HepG2 (cell line): Measurements from ENCODE around the gene IL18R1. TPM values are rescaled to one million over a fixed set of nuclear protein-coding genes. Genes with fewer than 3 reads are reported as not detected.

Experiments
- ATAC-seq: fragments of 200-7000 bp; cut with Tn5 transposase; 3 replicates; pipeline ENCODE4 v1.9.1; 2020; ENCODE audit warnings: mild to moderate bottlenecking, moderate library complexity
- BruUV-seq: library from RNA; stranded (reverse); fragments of 400-500 nt; replicated peaks from 2 replicates; lab custom pipeline; 2021; lab: Mats Ljungman, UMichigan
- CTCF ChIA-PET: fragments of 300-600 bp; formaldehyde crosslinking; extraction: SDS; loops from one replicate; lab custom pipeline; 2021; ENCODE audit warnings: low total read pairs, inconsistent platforms, low intra/inter-chr PET ratio; lab: Yijun Ruan, JAX
- POLR2A ChIA-PET: fragments of 350-600 bp; sonication (Branson Sonifier 250); formaldehyde crosslinking; loops from one replicate; lab custom pipeline; 2020; ENCODE audit warnings: antibody characterized with exemption, inconsistent platforms; lab: Yijun Ruan, JAX
- DNase-seq: peaks from one replicate; pipeline ENCODE4 v3.0.0-alpha.2; 2015; ENCODE audit warnings: low spot score
- FAIRE-seq: peaks from 3 replicates; lab custom pipeline; 2011; peaks lifted over from hg19 to GRCh38; lab: Jason Lieb, UNC
- H2AFZ ChIP-seq: one replicate; pipeline ENCODE4 v1.6.1; 2011; ENCODE audit warnings: low read length, inconsistent platforms
- H3K27ac ChIP-seq: fragments of 300-600 bp; 3 replicates; pipeline ENCODE4 v1.8.0; 2011; ENCODE audit warnings: mixed run types, mild to moderate bottlenecking, mixed read lengths, low read length, inconsistent platforms; ENCODE audit not compliant: insufficient read depth; ENCODE audit errors: extremely low read length
- H3K27me3 ChIP-seq, 2 experiments: fragments of 200-600 bp in 1 of 2; 2 replicates in 1 of 2; 3 replicates in 1 of 2; pipeline versions ENCODE4 v1.6.0 to v1.8.0; 2011; ENCODE audit warnings: low read length in 2 of 2, mild to moderate bottlenecking in 2 of 2, moderate library complexity in 2 of 2, inconsistent platforms in 1 of 2; ENCODE audit not compliant: insufficient read depth in 2 of 2, control insufficient read depth in 1 of 2
- H3K36me3 ChIP-seq, 2 experiments: fragments of 200-600 bp in 1 of 2; replicated peaks in 1 of 2; 2 replicates in 1 of 2; 3 replicates in 1 of 2; pipeline versions ENCODE4 v1.5.1 to v1.8.0; 2011; ENCODE audit warnings: low read length in 2 of 2, inconsistent platforms in 1 of 2; ENCODE audit not compliant: insufficient read depth in 2 of 2, control insufficient read depth in 1 of 2
- H3K4me1 ChIP-seq: 2 replicates; pipeline ENCODE4 v1.5.1; 2012; ENCODE audit warnings: low read length, inconsistent platforms; ENCODE audit not compliant: insufficient read depth
- H3K4me2 ChIP-seq: 2 replicates; pipeline ENCODE4 v1.6.0; 2011; ENCODE audit warnings: low read depth, low read length, inconsistent platforms
- H3K4me3 ChIP-seq, 3 experiments: fragments of 200-600 bp in 1 of 3; sonication (generic), shearing (Covaris generic) in 1 of 3; replicated peaks in 1 of 3; 2 replicates each; pipeline ENCODE4 v1.5.1; 2011 to 2016; ENCODE audit warnings: low read length in 3 of 3, inconsistent platforms in 2 of 3, low read depth in 2 of 3, mild to moderate bottlenecking in 2 of 3, control low read depth in 1 of 3, mixed read lengths in 1 of 3; ENCODE audit not compliant: insufficient read depth in 1 of 3
- H3K79me2 ChIP-seq: one replicate; pipeline ENCODE4 v1.6.1; 2011; ENCODE audit warnings: low read length, inconsistent platforms; ENCODE audit not compliant: insufficient read depth
- H3K9ac ChIP-seq: 2 replicates; pipeline ENCODE4 v1.6.0; 2011; ENCODE audit warnings: mild to moderate bottlenecking, low read depth, low read length, inconsistent platforms; ENCODE audit not compliant: insufficient read depth
- H3K9me3 ChIP-seq: 2 replicates; pipeline ENCODE4 v1.5.1; 2012; ENCODE audit warnings: mild to moderate bottlenecking, low read length
- H4K20me1 ChIP-seq: 2 replicates; pipeline ENCODE4 v1.6.0; 2011; ENCODE audit warnings: inconsistent platforms, mild to moderate bottlenecking, low read length, moderate library complexity; ENCODE audit not compliant: insufficient read depth
- ARNT ChIP-seq: fragments of 450-650 bp; IDR thresholded peaks from 2 replicates; pipeline ENCODE4 v1.6.1; 2017
- ASH2L ChIP-seq: fragments of 300-600, 200-600 bp; sonication (generic); IDR thresholded peaks from 2 replicates; pipeline ENCODE4 v1.7.0; 2017; ENCODE audit warnings: low read depth, mild to moderate bottlenecking, moderate library complexity, mixed read lengths, low read length; ENCODE audit not compliant: insufficient read length
- MATR3 ChIP-seq: sonication (generic); formaldehyde crosslinking; IDR thresholded peaks from 2 replicates; pipeline ENCODE4 v1.4.0; 2020; ENCODE audit warnings: missing genetic modification reagents
- MYNN ChIP-seq: sonication (generic); formaldehyde crosslinking; IDR thresholded peaks from 2 replicates; pipeline ENCODE4 v1.4.0; 2020; ENCODE audit warnings: mild to moderate bottlenecking, low read depth, missing genetic modification reagents
- NFYB ChIP-seq: sonication (generic); formaldehyde crosslinking; IDR thresholded peaks from 2 replicates; pipeline ENCODE4 v1.4.0; 2020; ENCODE audit warnings: missing genetic modification reagents
- SOX5 ChIP-seq: IDR thresholded peaks from 2 replicates; pipeline ENCODE4 v1.6.1; 2016; ENCODE audit warnings: borderline replicate concordance
- ZBTB7A ChIP-seq: sonication (generic); formaldehyde crosslinking; IDR thresholded peaks from 2 replicates; pipeline ENCODE4 v1.8.0; 2022; ENCODE audit warnings: mild to moderate bottlenecking, missing genetic modification reagents
- ZNF296 ChIP-seq: sonication (generic); formaldehyde crosslinking; conservative IDR thresholded peaks from 2 replicates; pipeline ENCODE4 v1.5.0; 2020; ENCODE audit warnings: mild to moderate bottlenecking, missing genetic modification reagents
- ZNF563 ChIP-seq: sonication (generic); formaldehyde crosslinking; IDR thresholded peaks from 2 replicates; pipeline ENCODE4 v1.8.0; 2022; ENCODE audit warnings: mild to moderate bottlenecking, moderate library complexity, missing genetic modification reagents
- ZNF605 ChIP-seq: sonication (generic); formaldehyde crosslinking; IDR thresholded peaks from 2 replicates; pipeline ENCODE4 v1.8.0; 2022; ENCODE audit warnings: mild to moderate bottlenecking, missing genetic modification reagents
- ZNF646 ChIP-seq: sonication (generic); formaldehyde crosslinking; IDR thresholded peaks from 2 replicates; pipeline ENCODE4 v1.9.0; 2021; ENCODE audit warnings: mild to moderate bottlenecking, missing genetic modification reagents
- ZNF800 ChIP-seq: sonication (generic); formaldehyde crosslinking; IDR thresholded peaks from 2 replicates; pipeline ENCODE4 v1.4.0; 2020; ENCODE audit warnings: missing genetic modification reagents
- WGBS: methylation state at CpG from one replicate; pipeline ENCODE4 v1.1.6; 2017; ENCODE audit warnings: low lambda C conversion rate; 5-methylcytosine and 5-hydroxymethylcytosine counted together
- in situ Hi-C: cut with HindIII; loops from 2 replicates; pipeline ENCODE4 v1.10.0; 2017; ENCODE audit warnings: low pct_unique_long_range_greater_than_20kb; ENCODE audit not compliant: extremely low pct_ligation_motif_present
- intact Hi-C: fragments of 100-400 bp; cut with micrococcal nuclease; formaldehyde crosslinking; loops from one replicate; pipeline ENCODE4 v1.10.0; 2022; ENCODE audit not compliant: unreplicated experiment
- polyA plus RNA-seq, 8 experiments: library from polyadenylated mRNA; depleted of rRNA in 3 of 8; stranded (reverse) in 7 of 8; unstranded in 1 of 8; fragments of >200 nt; fragmentation: Illumina TruSeq in 4 of 8; extraction: Trizol in 4 of 8; gene quantifications; 2 replicates each; pipeline versions ENCODE4 v1.2.1 to v1.2.3, GENCODE V29; 2011 to 2016; ENCODE audit warnings: low read depth in 4 of 8, missing spikeins in 1 of 8, mixed read lengths in 1 of 8; ENCODE audit not compliant: insufficient read depth in 1 of 8
- total RNA-seq, 5 experiments: library from RNA; depleted of rRNA; stranded (reverse); fragments of >200 nt; fragmentation: Illumina TruSeq; extraction: Trizol; gene quantifications; 2 replicates each; pipeline ENCODE4 v1.2.3, GENCODE V29; 2016; ENCODE audit warnings: low read depth in 1 of 5
- TF ChIP-seq, protein P1 (sequence below): sonication (generic); formaldehyde crosslinking; IDR thresholded peaks from 2 replicates; pipeline ENCODE4 v1.4.0; 2020; ENCODE audit warnings: missing genetic modification reagents
- TF ChIP-seq, protein P2 (sequence below): sonication (generic); formaldehyde crosslinking; IDR thresholded peaks from 2 replicates; pipeline ENCODE4 v1.4.0; 2020; ENCODE audit warnings: missing genetic modification reagents

IL18R1 gene
- total and polyA plus RNA-seq, 2 of the 13 experiments (the other 11 are each of a cell fraction or from before 2014, with no cell fraction given) = 0.01 to 0.04 TPM

DNA sequence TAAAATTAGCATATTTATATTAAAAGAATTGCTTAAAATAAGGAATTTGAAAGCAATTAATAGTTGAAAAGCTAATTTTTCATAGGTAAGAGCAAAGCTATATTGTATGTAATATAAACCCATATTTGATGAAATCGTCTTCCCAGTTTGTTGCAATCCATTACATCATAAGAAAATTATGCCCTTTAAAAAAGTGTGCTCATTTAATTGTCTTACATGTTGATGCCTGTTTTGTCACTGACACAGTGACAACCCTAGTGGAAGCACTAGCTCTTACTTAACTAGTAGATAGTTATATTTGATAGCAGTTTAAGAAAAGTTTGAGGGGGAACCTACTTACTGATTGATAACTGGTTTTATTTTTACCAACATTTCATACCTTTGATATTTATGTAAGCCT is 37.3 kb downstream of the IL18R1 start (continued):
- TF ChIP-seq, protein P1, sequence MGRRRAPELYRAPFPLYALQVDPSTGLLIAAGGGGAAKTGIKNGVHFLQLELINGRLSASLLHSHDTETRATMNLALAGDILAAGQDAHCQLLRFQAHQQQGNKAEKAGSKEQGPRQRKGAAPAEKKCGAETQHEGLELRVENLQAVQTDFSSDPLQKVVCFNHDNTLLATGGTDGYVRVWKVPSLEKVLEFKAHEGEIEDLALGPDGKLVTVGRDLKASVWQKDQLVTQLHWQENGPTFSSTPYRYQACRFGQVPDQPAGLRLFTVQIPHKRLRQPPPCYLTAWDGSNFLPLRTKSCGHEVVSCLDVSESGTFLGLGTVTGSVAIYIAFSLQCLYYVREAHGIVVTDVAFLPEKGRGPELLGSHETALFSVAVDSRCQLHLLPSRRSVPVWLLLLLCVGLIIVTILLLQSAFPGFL (CRISPR knock-in tag) = no peak
- no peak for TF ChIP-seq ZNF800 (CRISPR knock-in tag)
- TF ChIP-seq ZBTB7A (CRISPR knock-in tag) = no peak
- TF ChIP-seq ZNF605 = no peak

- Histone ChIP-seq H4K20me1 (no peaks in the 10 kb centered on the region), H3K4me2 (no peak overlapping the region), H3K27me3 (no peaks in the 10 kb centered on the region), H3K27ac (no peak overlapping the region), H3K36me3 (no peaks in the 10 kb centered on the region), H3K79me2 (no peaks in the 10 kb centered on the region), H3K4me3 (no peak overlapping the region), H3K9me3 (no peaks in the 10 kb centered on the region), H3K4me1 (no peaks in the 10 kb centered on the region), H3K9ac (no peak overlapping the region), H2AFZ (no peak overlapping the region)
- ATAC-seq (no peak), FAIRE-seq (no peak), DNase-seq (no peak)
- intact Hi-C loops (no loop called here), in situ Hi-C loops (no loop called here)
- ChIA-PET POLR2A (no interaction called here), CTCF (no interaction called here)
- 23% methylated on average over 2 of the region's 2 CpGs for WGBS
- no TSS peak for BruUV-seq
- TF ChIP-seq NFYB (CRISPR knock-in tag) = no peak
- TF ChIP-seq SOX5 (CRISPR knock-in tag) = no peak
- TF ChIP-seq, protein P2, sequence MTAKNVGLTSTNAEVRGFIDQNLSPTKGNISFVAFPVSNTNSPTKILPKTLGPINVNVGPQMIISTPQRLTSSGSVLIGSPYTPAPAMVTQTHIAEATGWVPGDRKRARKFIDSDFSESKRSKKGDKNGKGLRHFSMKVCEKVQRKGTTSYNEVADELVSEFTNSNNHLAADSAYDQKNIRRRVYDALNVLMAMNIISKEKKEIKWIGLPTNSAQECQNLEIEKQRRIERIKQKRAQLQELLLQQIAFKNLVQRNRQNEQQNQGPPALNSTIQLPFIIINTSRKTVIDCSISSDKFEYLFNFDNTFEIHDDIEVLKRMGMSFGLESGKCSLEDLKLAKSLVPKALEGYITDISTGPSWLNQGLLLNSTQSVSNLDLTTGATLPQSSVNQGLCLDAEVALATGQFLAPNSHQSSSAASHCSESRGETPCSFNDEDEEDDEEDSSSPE (CRISPR knock-in tag) = no peak
- no peak for TF ChIP-seq ARNT
- no peak for TF ChIP-seq ZNF646 (CRISPR knock-in tag)
- no peak for TF ChIP-seq MATR3 (CRISPR knock-in tag)
- no peak for TF ChIP-seq ZNF563 (CRISPR knock-in tag)
- TF ChIP-seq ASH2L = no peak
- TF ChIP-seq ZNF296 (CRISPR knock-in tag) = no peak
- no peak for TF ChIP-seq MYNN
Observed at GRCh38 chr2:102396012-102396411, 40.4 kb downstream of the IL18R1 start.
